ENCODE results near the gene TAF4B. TPM values are rescaled to one million over a fixed set of nuclear protein-coding genes. Genes with fewer than 3 reads are reported as not detected.
"Not testable (repeated sequence)": the region's sequence is repeated elsewhere in the genome, so short reads cannot be mapped to it uniquely, and the experiment has no call there.

Gene TAF4B
- total and polyA plus RNA-seq, 3 donors from 2014 or later: 11.6 to 57.5 (median 55.9) TPM

DNA sequence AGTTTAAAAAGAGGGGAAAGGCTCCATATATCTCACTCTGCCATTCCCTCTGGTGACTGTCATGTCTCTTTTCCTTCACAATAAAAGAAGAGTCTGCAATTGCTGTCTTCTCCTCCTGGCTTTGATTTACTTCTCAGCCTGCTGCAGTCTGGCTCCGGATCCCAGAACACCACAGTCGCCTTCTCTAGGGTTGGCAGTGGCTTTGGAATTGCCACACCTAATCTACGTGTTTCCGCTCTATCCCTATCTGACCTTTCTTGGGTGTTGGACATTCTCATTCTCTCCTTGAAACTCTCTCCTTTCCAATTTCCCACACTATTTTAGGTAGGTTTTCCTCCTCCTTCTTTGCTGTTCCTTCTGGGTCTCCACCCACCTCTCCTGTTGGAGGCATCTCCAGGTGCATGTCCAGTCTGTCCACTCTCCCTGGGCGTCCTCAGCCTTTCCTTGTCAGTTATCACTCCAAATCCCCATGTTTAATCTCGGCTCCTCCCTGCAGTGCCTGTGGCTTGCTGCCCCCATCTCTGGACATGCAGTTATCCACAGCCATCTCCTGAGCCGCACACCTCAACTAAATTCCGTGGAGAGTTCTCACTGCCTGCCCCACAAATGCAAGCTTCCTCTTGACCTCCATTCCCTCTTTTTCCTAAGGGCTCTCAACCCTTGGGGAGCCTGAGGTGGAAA, 209.3 kb downstream of the TAF4B start:
- no peaks in the 10 kb centered on the region for H3K27me3 ChIP-seq
- H3K4me1 ChIP-seq: no peaks in the 10 kb centered on the region
- 88 to 90% methylated on average over 8 of the region's 8 CpGs for WGBS, 2 donors
- H3K4me3 ChIP-seq: no peak overlapping the region
- DNase-seq: no peak
- H3K36me3 ChIP-seq (ENCODE audit: low read depth, missing control alignments): no peaks in the 10 kb centered on the region
- TF ChIP-seq POLR2A (IDR thresholded peaks at IDR 0.05): no peak
- TF ChIP-seq, protein P1, sequence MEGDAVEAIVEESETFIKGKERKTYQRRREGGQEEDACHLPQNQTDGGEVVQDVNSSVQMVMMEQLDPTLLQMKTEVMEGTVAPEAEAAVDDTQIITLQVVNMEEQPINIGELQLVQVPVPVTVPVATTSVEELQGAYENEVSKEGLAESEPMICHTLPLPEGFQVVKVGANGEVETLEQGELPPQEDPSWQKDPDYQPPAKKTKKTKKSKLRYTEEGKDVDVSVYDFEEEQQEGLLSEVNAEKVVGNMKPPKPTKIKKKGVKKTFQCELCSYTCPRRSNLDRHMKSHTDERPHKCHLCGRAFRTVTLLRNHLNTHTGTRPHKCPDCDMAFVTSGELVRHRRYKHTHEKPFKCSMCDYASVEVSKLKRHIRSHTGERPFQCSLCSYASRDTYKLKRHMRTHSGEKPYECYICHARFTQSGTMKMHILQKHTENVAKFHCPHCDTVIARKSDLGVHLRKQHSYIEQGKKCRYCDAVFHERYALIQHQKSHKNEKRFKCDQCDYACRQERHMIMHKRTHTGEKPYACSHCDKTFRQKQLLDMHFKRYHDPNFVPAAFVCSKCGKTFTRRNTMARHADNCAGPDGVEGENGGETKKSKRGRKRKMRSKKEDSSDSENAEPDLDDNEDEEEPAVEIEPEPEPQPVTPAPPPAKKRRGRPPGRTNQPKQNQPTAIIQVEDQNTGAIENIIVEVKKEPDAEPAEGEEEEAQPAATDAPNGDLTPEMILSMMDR (IDR thresholded peaks at IDR 0.05): no peak
- H3K9me3 ChIP-seq: no peaks in the 10 kb centered on the region
- intact Hi-C loops (cut with DNase I; ENCODE audit: low total_unique reads): no loop called here
- no peak overlapping the region for H3K27ac ChIP-seq

DNA sequence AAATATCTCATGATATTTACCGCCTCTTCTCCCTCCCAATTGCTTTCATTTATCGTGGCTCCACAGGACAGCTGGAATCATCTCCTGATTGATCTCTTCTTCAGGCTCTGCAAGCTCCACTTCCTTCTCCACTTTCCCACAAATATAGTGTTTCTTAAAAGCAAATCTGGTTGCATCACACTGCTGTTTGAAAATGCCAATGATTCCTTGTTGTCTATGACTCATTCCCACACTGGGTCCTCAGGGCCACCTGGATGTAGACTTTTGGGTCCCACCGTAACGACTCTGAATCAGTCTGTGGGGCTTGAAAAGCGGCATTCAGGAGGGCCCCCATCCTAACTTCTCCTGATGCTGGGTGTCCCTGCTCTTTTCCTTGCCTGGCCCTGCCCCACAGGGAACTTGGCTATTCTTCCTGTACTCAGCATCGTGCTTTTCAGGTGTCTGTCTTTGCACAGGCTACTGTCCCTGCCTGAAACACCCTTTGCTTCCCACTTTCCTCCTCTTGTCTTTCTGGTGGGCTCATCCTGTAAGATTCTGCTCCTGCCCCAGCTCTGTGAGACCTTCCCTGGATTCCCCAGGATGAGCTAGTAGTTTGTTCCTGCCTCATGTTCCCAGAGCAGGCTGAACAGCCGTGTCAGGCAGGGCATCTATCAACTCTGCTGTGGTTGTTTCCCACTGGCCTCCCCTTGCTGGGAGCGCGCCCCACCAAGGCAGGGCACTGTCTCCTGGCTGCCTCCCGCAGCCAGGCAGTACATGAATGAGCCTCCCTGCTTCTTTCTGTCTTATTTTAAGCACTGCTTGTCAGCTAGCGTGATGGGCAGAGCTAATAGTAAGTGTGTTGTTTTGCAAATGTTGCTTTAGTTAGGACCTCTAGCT, 210.2 kb downstream of the TAF4B start:
- intact Hi-C loops (cut with DNase I; ENCODE audit: low total_unique reads): no loop called here
- Histone ChIP-seq H3K4me1 (no peaks in the 10 kb centered on the region), H3K4me3 (no peak overlapping the region), H3K9me3 (no peaks in the 10 kb centered on the region), H3K27ac (no peak overlapping the region), H3K27me3 (no peaks in the 10 kb centered on the region), H3K36me3 (ENCODE audit: low read depth, missing control alignments) (no peaks in the 10 kb centered on the region)
- WGBS, 2 donors: 79 to 86% methylated on average over 11 of the region's 11 CpGs
- no peak for DNase-seq
- TF ChIP-seq POLR2A (IDR thresholded peaks at IDR 0.05): no peak
- TF ChIP-seq, protein P1 (IDR thresholded peaks at IDR 0.05): no peak

DNA sequence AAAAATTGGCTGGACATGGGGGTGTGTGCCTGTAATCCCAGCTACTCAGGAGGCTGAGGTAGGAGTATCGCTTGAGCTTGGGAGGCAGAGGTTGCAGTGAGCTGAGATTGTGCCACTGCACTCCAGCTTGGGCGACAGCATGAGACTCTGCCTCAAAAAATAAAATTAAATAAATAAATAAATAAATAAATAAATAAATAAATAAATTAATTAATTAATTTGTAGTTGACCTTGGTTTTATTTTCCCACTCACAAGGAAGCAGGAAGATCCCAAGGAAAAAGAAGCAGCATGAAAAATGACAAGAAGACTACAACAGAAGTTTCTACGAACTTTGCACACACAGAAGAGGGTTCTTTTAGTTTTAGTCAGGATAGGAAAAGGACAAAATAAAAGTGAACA, 211.4 kb downstream of the TAF4B start:
- DNase-seq; H3K9me3 ChIP-seq; H3K36me3 ChIP-seq (ENCODE audit: low read depth, missing control alignments); H3K4me3 ChIP-seq; H3K27ac ChIP-seq; H3K27me3 ChIP-seq; intact Hi-C loops (cut with DNase I; ENCODE audit: low total_unique reads); H3K4me1 ChIP-seq: not testable (repeated sequence)
- 75 to 89% methylated on average over 3 of the region's 3 CpGs for WGBS, 2 donors

GRCh38 chr18:26438980-26439379, 212.7 kb downstream of the TAF4B start:
- Histone ChIP-seq H3K27ac (no peak overlapping the region), H3K36me3 (ENCODE audit: low read depth, missing control alignments) (no peaks in the 10 kb centered on the region), H3K4me3 (no peak overlapping the region), H3K4me1 (no peaks in the 10 kb centered on the region), H3K9me3 (no peaks in the 10 kb centered on the region), H3K27me3 (no peaks in the 10 kb centered on the region)
- TF ChIP-seq, protein P1 (IDR thresholded peaks at IDR 0.05): no peak
- TF ChIP-seq POLR2A (IDR thresholded peaks at IDR 0.05): no peak
- WGBS, 2 donors: 96 to 97% methylated on average over 5 of the region's 5 CpGs
- no peak for DNase-seq
- intact Hi-C loops (cut with DNase I; ENCODE audit: low total_unique reads): no loop called here

DNA sequence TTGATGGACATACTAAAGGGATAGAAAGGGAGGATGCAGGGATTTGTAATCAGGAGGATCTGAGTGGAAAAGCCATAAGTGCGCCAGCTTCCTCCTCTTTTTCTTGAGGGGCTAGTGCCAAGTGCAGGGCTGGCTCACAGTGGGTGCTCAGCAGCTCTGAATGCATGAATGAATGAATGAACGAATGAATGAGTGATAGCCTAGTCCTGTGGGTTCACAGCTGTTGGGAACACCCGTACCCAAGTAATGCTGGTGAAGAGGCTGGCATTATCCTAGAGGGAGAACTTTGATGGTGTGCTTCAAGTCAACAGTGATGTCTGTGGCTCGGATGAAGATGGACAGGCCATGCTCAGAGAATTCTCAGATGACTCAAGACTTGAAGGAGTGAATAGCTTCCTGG, 213.3 kb downstream of the TAF4B start:
- DNase-seq: no peak
- Histone ChIP-seq H3K27ac (no peak overlapping the region), H3K4me1 (no peaks in the 10 kb centered on the region), H3K36me3 (ENCODE audit: low read depth, missing control alignments) (no peaks in the 10 kb centered on the region), H3K4me3 (no peak overlapping the region), H3K27me3 (no peaks in the 10 kb centered on the region), H3K9me3 (no peaks in the 10 kb centered on the region)
- 87 to 89% methylated on average over 4 of the region's 4 CpGs for WGBS, 2 donors
- intact Hi-C loops (cut with DNase I; ENCODE audit: low total_unique reads): no loop called here
- TF ChIP-seq, protein P1 (IDR thresholded peaks at IDR 0.05): no peak
- no peak for TF ChIP-seq POLR2A (IDR thresholded peaks at IDR 0.05)

Measured in testis (tissue), 3 donors.